Cardiac muscle cell (in vitro differentiated cells and primary cell): ENCODE data around the gene VMAC. TPM values are rescaled to one million over a fixed set of nuclear protein-coding genes. Genes with fewer than 3 reads are reported as not detected.

Experiments
- DNase-seq, 2 donors: peaks; one replicate each; pipeline versions ENCODE4 v3.0.0 to v3.0.0-alpha.2; 2010 to 2017; ENCODE audit warnings: low read depth in 1 of 2, low spot score in 1 of 2
- H3K27ac ChIP-seq: fragments of 200-600 bp; sonication (generic); 2 replicates; pipeline ENCODE4 v1.5.1; 2016
- H3K27me3 ChIP-seq: fragments of 200-600 bp; sonication (generic); 2 replicates; pipeline ENCODE4 v1.6.0; 2016; ENCODE audit warnings: control low read depth
- H3K36me3 ChIP-seq: fragments of 200-600 bp; sonication (generic); 2 replicates; pipeline ENCODE4 v1.5.1; 2016; ENCODE audit warnings: control low read depth
- H3K4me1 ChIP-seq: fragments of 200-600 bp; sonication (generic); 2 replicates; pipeline ENCODE4 v1.8.1; 2017; ENCODE audit warnings: low read depth, mild to moderate bottlenecking, mixed run types
- H3K4me3 ChIP-seq: fragments of 200-600 bp; sonication (generic); 2 replicates; pipeline ENCODE4 v1.5.1; 2016; ENCODE audit warnings: mild to moderate bottlenecking
- H3K9me3 ChIP-seq: fragments of 200-600 bp; sonication (generic); 2 replicates; pipeline ENCODE4 v1.5.1; 2017; ENCODE audit warnings: low read depth, mild to moderate bottlenecking, control low read depth
- polyA plus RNA-seq: library from polyadenylated mRNA; unstranded; fragments of >200 nt; fragmentation: Nextera tagmentation; extraction: Ambion mirVana; gene quantifications from 2 replicates; pipeline ENCODE4 v1.2.1, GENCODE V29; 2016
- total RNA-seq: library from RNA; depleted of rRNA; stranded (reverse); fragments of >200 nt; gene quantifications from 2 replicates; pipeline ENCODE4 v1.2.3, GENCODE V29; 2016
- TF ChIP-seq, protein P1 (sequence below): IDR thresholded peaks from 2 replicates; pipeline ENCODE4 v1.5.1; 2012; ENCODE audit warnings: low read depth, mild to moderate bottlenecking, low read length

The VMAC gene
- total and polyA plus RNA-seq, 2 experiments from 2014 or later, result 3.9 to 23.1 TPM

GRCh38 chr19:5914946-5915781, 10.5 kb downstream of the VMAC start:
- Histone ChIP-seq H3K27me3 (no peaks in the 10 kb centered on the region), H3K4me3 (no peak overlapping the region), H3K4me1 (peaks cover 15% of the 10 kb centered on the region), H3K27ac (peak overlapping the region; percentile 75), H3K36me3 (peaks cover 30% of the 10 kb centered on the region), H3K9me3 (no peaks in the 10 kb centered on the region)
- DNase-seq, result peak in 1 of 2 donors; percentile 49
- TF ChIP-seq, protein P1, sequence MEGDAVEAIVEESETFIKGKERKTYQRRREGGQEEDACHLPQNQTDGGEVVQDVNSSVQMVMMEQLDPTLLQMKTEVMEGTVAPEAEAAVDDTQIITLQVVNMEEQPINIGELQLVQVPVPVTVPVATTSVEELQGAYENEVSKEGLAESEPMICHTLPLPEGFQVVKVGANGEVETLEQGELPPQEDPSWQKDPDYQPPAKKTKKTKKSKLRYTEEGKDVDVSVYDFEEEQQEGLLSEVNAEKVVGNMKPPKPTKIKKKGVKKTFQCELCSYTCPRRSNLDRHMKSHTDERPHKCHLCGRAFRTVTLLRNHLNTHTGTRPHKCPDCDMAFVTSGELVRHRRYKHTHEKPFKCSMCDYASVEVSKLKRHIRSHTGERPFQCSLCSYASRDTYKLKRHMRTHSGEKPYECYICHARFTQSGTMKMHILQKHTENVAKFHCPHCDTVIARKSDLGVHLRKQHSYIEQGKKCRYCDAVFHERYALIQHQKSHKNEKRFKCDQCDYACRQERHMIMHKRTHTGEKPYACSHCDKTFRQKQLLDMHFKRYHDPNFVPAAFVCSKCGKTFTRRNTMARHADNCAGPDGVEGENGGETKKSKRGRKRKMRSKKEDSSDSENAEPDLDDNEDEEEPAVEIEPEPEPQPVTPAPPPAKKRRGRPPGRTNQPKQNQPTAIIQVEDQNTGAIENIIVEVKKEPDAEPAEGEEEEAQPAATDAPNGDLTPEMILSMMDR, result no peak

- TF ChIP-seq, protein P1, result no peak
- no peak for DNase-seq
Measured at GRCh38 chr19:5915782-5916165, 11.1 kb downstream of the VMAC start.

GRCh38 chr19:5916181-5916708, 11.6 kb downstream of the VMAC start:
- TF ChIP-seq, protein P1, result no peak
- Histone ChIP-seq H3K27me3 (no peaks in the 10 kb centered on the region), H3K9me3 (no peaks in the 10 kb centered on the region), H3K36me3 (peaks cover 33% of the 10 kb centered on the region), H3K4me3 (no peak overlapping the region), H3K4me1 (peaks cover 15% of the 10 kb centered on the region), H3K27ac (peak overlapping the region; percentile 75)
- no peak for DNase-seq

More at GRCh38 chr19:5915782-5916165, 11.1 kb downstream of the VMAC start:
- no peaks in the 10 kb centered on the region for H3K27me3 ChIP-seq
- H3K4me1 ChIP-seq, result peaks cover 15% of the 10 kb centered on the region
- H3K36me3 ChIP-seq, result peaks cover 31% of the 10 kb centered on the region
- peak overlapping the region; percentile 75 for H3K27ac ChIP-seq
- no peaks in the 10 kb centered on the region for H3K9me3 ChIP-seq
- no peak overlapping the region for H3K4me3 ChIP-seq

DNA sequence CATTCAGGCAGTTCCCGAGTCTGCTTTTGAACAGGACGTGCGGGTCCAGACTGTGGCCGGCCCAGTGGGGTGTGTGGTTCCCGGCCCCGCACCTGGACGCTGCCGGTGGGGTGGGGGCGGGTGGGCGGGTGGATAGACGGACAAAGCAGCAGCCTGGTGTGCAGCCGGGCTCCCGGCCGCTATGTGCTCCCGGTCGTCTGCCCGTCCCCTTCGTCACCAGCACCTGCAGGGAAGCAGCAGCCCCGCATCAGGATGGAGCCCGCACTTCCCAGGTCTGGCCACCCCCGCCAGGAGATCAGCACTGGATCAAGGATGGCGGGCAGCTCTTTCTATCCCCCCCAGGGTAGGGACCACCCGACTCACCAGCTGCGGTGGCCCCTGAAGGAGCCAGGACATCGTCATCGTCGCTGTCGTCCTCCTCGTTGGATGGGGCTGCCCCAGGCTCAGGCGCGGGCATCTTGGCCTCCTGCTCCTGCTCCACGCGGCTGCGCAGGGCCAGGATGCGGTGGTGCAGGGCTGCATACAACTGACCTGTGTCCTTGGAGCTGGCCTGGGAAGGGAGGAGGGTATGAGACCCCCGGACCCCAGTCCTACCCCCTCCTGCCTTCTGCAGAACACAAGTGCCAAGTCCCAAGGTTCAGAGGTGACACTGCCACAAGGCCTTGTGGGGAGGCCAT, 12.9 kb downstream of the VMAC start:
- H3K36me3 ChIP-seq, result peaks cover 46% of the 10 kb centered on the region

DNA sequence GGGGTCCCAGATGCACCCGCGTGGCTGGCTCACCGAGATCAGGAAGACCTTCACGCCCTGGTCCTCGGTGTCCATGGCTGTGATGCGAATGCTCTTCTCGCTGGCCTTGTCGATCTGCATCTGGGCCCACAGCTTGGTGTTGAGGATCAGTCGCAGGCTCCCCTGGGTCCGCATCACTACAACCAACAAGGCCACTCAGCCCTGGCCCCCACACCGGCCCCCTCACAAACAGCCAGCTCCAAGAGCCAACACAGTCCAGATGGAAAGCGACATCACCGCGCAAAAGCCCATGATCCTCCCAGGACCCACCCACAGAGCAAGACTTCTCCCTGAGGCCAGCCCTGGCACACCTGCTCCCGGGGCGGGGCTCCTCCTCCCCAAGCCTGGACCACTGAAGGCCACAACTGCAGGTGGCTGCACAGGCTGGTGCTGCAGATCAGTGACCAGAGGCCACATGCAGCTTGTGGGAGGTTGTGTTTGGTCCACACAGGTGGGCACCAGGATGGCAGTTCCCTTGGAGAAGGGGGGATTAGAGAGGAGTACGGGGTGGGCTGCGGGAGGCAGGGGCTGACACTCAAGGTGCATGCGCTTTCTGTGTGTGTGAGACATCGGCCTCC, 13.9 kb downstream of the VMAC start:
- TF ChIP-seq, protein P1, result no peak
- Histone ChIP-seq H3K27me3 (no peaks in the 10 kb centered on the region), H3K36me3 (peaks cover 53% of the 10 kb centered on the region)

More for the DNA sequence above, 12.9 kb downstream of the VMAC start:
- TF ChIP-seq, protein P1, result no peak
- H3K27me3 ChIP-seq, result no peaks in the 10 kb centered on the region
- peaks cover 15% of the 10 kb centered on the region for H3K4me1 ChIP-seq
- no peak overlapping the region for H3K4me3 ChIP-seq
- no peak overlapping the region for H3K27ac ChIP-seq
- no peak for DNase-seq
- no peaks in the 10 kb centered on the region for H3K9me3 ChIP-seq

More for the DNA sequence above, 13.9 kb downstream of the VMAC start:
- peaks cover 15% of the 10 kb centered on the region for H3K4me1 ChIP-seq
- H3K27ac ChIP-seq, result no peak overlapping the region
- no peaks in the 10 kb centered on the region for H3K9me3 ChIP-seq
- DNase-seq, result no peak
- no peak overlapping the region for H3K4me3 ChIP-seq
